ENCODE data around the gene PCDHA8. TPM values are rescaled to one million over a fixed set of nuclear protein-coding genes. Genes with fewer than 3 reads are reported as not detected.

PCDHA8 gene
- total RNA-seq, 1 donor from 2014 or later: 0.90 TPM

DNA sequence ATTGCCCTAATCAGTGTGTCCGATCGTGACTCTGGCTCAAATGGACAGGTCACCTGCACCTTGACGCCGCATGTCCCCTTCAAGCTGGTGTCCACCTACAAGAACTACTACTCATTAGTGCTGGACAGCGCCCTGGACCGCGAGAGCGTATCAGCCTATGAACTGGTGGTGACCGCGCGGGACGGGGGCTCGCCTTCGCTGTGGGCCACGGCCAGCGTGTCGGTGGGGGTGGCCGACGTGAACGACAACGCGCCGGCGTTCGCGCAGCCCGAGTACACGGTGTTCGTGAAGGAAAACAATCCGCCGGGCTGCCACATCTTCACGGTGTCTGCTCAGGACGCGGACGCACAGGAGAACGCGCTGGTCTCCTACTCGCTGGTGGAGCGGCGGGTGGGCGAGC, 42.4 kb downstream of the PCDHA8 start:
- Histone ChIP-seq H3K4me2 (no peak overlapping the region), H3K27ac (no peak overlapping the region), H3F3A (ENCODE audit: low read depth) (no peaks in the 10 kb centered on the region), H3K27me3 (no peaks in the 10 kb centered on the region), H3K4me1 (no peaks in the 10 kb centered on the region), H3K9ac (no peak overlapping the region), H3K9me3 (ENCODE audit: low read depth) (no peaks in the 10 kb centered on the region), H3K79me2 (ENCODE audit: low read depth) (no peaks in the 10 kb centered on the region), H4K20me1 (ENCODE audit: low read depth) (no peaks in the 10 kb centered on the region), H2AFZ (replicated peaks) (no peak overlapping the region), H3K36me3 (no peaks in the 10 kb centered on the region), H3K4me3 (no peak overlapping the region)
- Mint-ChIP-seq H3K9me3 (peaks cover 39% of the 10 kb centered on the region), H3K4me3 (no peak overlapping the region), H3K36me3 (peaks cover 38% of the 10 kb centered on the region), H3K4me1 (no peaks in the 10 kb centered on the region), H3K27me3 (ENCODE audit: insufficient read depth, low read depth) (no peaks in the 10 kb centered on the region), H3K27ac (no peak overlapping the region)
- TF ChIP-seq, protein P1, sequence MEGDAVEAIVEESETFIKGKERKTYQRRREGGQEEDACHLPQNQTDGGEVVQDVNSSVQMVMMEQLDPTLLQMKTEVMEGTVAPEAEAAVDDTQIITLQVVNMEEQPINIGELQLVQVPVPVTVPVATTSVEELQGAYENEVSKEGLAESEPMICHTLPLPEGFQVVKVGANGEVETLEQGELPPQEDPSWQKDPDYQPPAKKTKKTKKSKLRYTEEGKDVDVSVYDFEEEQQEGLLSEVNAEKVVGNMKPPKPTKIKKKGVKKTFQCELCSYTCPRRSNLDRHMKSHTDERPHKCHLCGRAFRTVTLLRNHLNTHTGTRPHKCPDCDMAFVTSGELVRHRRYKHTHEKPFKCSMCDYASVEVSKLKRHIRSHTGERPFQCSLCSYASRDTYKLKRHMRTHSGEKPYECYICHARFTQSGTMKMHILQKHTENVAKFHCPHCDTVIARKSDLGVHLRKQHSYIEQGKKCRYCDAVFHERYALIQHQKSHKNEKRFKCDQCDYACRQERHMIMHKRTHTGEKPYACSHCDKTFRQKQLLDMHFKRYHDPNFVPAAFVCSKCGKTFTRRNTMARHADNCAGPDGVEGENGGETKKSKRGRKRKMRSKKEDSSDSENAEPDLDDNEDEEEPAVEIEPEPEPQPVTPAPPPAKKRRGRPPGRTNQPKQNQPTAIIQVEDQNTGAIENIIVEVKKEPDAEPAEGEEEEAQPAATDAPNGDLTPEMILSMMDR (IDR thresholded peaks at IDR 0.05): no peak
- TF ChIP-seq EZH2phosphoT487 (IDR thresholded peaks at IDR 0.05): no peak
- TF ChIP-seq EZH2 (IDR thresholded peaks at IDR 0.05): no peak
- DNase-seq (ENCODE audit: low spot score): no peak

DNA sequence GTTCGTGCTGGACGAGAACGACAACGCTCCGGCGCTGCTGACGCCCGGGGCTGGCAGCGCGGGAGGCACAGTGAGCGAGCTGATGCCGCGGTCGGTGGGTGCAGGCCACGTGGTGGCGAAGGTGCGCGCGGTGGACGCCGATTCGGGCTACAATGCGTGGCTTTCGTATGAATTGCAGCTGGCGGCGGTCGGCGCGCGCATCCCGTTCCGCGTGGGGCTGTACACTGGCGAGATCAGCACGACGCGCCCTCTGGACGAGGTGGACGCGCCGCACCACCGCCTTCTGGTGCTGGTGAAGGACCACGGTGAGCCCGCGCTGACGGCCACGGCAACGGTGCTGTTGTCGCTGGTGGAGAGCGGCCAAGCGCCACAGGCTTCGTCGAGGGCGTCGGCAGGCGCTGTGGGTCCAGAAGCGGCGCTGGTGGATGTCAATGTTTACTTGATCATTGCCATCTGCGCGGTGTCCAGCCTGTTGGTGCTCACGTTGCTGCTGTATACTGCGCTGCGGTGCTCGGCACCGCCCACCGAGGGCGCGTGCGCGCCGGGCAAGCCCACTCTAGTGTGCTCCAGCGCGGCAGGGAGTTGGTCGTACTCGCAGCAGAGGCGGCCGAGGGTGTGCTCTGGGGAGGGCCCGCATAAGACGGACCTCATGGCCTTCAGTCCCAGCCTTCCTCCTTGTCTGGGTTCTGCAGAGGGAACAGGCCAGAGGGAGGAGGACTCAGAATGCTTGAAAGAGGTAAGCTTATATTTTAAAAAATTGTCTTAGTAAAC, 43.1 kb downstream of the PCDHA8 start:
- Mint-ChIP-seq H3K4me3 (no peak overlapping the region), H3K27me3 (ENCODE audit: insufficient read depth, low read depth) (no peaks in the 10 kb centered on the region), H3K9me3 (peaks cover 39% of the 10 kb centered on the region), H3K4me1 (no peaks in the 10 kb centered on the region), H3K27ac (no peak overlapping the region), H3K36me3 (peaks cover 35% of the 10 kb centered on the region)
- DNase-seq (ENCODE audit: low spot score): no peak
- TF ChIP-seq EZH2 (IDR thresholded peaks at IDR 0.05): no peak
- TF ChIP-seq, protein P1 (IDR thresholded peaks at IDR 0.05): no peak
- no peak for TF ChIP-seq EZH2phosphoT487 (IDR thresholded peaks at IDR 0.05)
- no peak overlapping the region for H3K4me3 ChIP-seq
- H3K4me2 ChIP-seq: no peak overlapping the region
- no peaks in the 10 kb centered on the region for H4K20me1 ChIP-seq (ENCODE audit: low read depth)
- no peaks in the 10 kb centered on the region for H3F3A ChIP-seq (ENCODE audit: low read depth)
- no peak overlapping the region for H3K27ac ChIP-seq
- H3K9ac ChIP-seq: no peak overlapping the region
- no peak overlapping the region for H2AFZ ChIP-seq (replicated peaks)
- no peaks in the 10 kb centered on the region for H3K4me1 ChIP-seq
- no peaks in the 10 kb centered on the region for H3K27me3 ChIP-seq
- no peaks in the 10 kb centered on the region for H3K36me3 ChIP-seq
- no peaks in the 10 kb centered on the region for H3K9me3 ChIP-seq (ENCODE audit: low read depth)
- H3K79me2 ChIP-seq (ENCODE audit: low read depth): no peaks in the 10 kb centered on the region

Other genes with a start within 250 kb of the PCDHA8 start
- gene CD14, start 208.0 kb upstream of the PCDHA8 start, total RNA-seq (ENCODE audit: low replicate concordance): not detected in 2 replicates
- gene TMCO6, start 201.7 kb upstream of the PCDHA8 start, total RNA-seq (ENCODE audit: low replicate concordance): 17.8 and 106 TPM in 2 replicates
- gene NDUFA2, start 193.6 kb upstream of the PCDHA8 start, total RNA-seq (ENCODE audit: low replicate concordance): 53.8 and 59.4 TPM in 2 replicates
- 97.0 and 131 TPM in 2 replicates for gene IK, start 193.4 kb upstream of the PCDHA8 start, total RNA-seq (ENCODE audit: low replicate concordance)
- 6.9 and 15.1 TPM in 2 replicates for gene WDR55, start 176.3 kb upstream of the PCDHA8 start, total RNA-seq (ENCODE audit: low replicate concordance)
- gene DND1, start 167.6 kb upstream of the PCDHA8 start, total RNA-seq (ENCODE audit: low replicate concordance): 0.37 and 1.1 TPM in 2 replicates
- gene HARS1, start 149.8 kb upstream of the PCDHA8 start, total RNA-seq (ENCODE audit: low replicate concordance): 44.9 and 45.7 TPM in 2 replicates
- gene HARS2, start 149.7 kb upstream of the PCDHA8 start, total RNA-seq (ENCODE audit: low replicate concordance): 30.6 and 34.1 TPM in 2 replicates
- gene ZMAT2, start 140.7 kb upstream of the PCDHA8 start, total RNA-seq (ENCODE audit: low replicate concordance): 62.2 and 71.5 TPM in 2 replicates
- 0.19 and 0.24 TPM in 2 replicates for gene PCDHA1, start 55.0 kb upstream of the PCDHA8 start, total RNA-seq (ENCODE audit: low replicate concordance)
- gene PCDHA2, start 46.3 kb upstream of the PCDHA8 start, total RNA-seq (ENCODE audit: low replicate concordance): 3.7 and 5.9 TPM in 2 replicates
- gene PCDHA3, start 40.1 kb upstream of the PCDHA8 start, total RNA-seq (ENCODE audit: low replicate concordance): 2.8 and 4.0 TPM in 2 replicates
- 9.7 and 13.7 TPM in 2 replicates for gene PCDHA4, start 34.1 kb upstream of the PCDHA8 start, total RNA-seq (ENCODE audit: low replicate concordance)
- gene PCDHA5, start 19.6 kb upstream of the PCDHA8 start, total RNA-seq (ENCODE audit: low replicate concordance): 2.4 and 2.7 TPM in 2 replicates
- 2.0 and 2.8 TPM in 2 replicates for gene PCDHA6, start 13.2 kb upstream of the PCDHA8 start, total RNA-seq (ENCODE audit: low replicate concordance)
- gene PCDHA7, start 6.9 kb upstream of the PCDHA8 start, total RNA-seq (ENCODE audit: low replicate concordance): 0.36 and 2.7 TPM in 2 replicates
- gene PCDHA9, start 7.2 kb downstream of the PCDHA8 start, total RNA-seq (ENCODE audit: low replicate concordance): 2.0 TPM in 2 replicates
- 8.0 and 11.7 TPM in 2 replicates for gene PCDHA10, start 14.7 kb downstream of the PCDHA8 start, total RNA-seq (ENCODE audit: low replicate concordance)
- 5.4 and 6.3 TPM in 2 replicates for gene PCDHA11, start 27.8 kb downstream of the PCDHA8 start, total RNA-seq (ENCODE audit: low replicate concordance)
- gene PCDHA12, start 34.1 kb downstream of the PCDHA8 start, total RNA-seq (ENCODE audit: low replicate concordance): 3.4 and 5.9 TPM in 2 replicates
- gene PCDHA13, start 40.9 kb downstream of the PCDHA8 start, total RNA-seq (ENCODE audit: low replicate concordance): 1.9 and 2.3 TPM in 2 replicates
- gene PCDHAC1, start 85.1 kb downstream of the PCDHA8 start, total RNA-seq (ENCODE audit: low replicate concordance): 2.9 and 5.9 TPM in 2 replicates
- 1.9 and 2.5 TPM in 2 replicates for gene PCDHAC2, start 125.3 kb downstream of the PCDHA8 start, total RNA-seq (ENCODE audit: low replicate concordance)
- gene PCDHB1, start 210.2 kb downstream of the PCDHA8 start, total RNA-seq (ENCODE audit: low replicate concordance): 0.03 and 0.07 TPM in 2 replicates